Retina (tissue), 1 donor: ENCODE measurements around the gene HMOX2.

ENCODE experiments used
- DNase-seq: peaks from one replicate; pipeline ENCODE4 v3.0.0-alpha.2; 2016

HMOX2 gene, protein sequence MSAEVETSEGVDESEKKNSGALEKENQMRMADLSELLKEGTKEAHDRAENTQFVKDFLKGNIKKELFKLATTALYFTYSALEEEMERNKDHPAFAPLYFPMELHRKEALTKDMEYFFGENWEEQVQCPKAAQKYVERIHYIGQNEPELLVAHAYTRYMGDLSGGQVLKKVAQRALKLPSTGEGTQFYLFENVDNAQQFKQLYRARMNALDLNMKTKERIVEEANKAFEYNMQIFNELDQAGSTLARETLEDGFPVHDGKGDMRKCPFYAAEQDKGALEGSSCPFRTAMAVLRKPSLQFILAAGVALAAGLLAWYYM

DNA sequence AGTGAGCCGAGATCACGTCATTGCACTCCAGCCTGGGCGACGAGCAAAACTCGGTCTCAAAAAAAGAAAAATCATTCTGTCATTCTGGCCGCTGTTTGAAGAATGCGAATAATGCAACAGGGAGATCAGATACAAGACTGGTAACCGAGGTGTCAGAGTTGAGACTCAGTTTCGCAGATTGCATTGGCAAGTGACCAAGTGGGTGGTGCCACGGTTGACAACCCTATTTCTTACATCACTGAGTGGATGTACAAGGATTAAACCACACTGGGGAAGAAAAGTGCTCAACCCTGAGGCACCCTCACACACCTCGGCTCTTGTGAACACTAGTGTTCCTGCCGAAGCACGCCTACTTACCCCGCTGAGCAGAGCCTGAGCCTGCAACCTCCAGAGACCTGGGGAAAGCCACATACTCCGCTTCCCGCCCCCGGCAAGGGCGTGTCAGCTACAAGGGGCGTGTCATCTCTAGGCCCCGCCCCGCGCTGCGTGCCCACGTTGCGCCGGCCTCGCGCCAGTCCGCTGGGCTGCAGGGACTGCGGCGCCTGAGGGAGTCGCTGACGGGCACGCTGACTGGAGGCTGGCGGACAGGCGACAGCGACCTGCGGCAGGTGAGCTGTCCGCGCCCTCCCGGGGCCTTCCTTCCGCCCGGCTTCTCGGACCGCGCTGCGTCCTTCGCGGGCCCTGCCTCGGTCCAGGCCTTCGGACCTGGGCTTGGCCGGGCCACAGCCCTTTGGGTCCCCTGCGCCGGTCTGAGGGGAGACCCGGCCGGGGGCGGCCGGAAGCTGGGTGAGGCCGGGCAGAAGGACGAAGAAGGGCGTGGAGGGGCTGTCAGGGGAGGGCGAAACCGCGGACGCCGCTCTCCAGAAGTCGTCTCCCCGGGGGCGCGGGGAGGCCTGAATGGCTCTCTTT, at the start of gene HMOX2:
TSS of gene HMOX2 (plus strand) at position 519 of the 909 bp plus-strand sequence. CDS start 29,127 bp downstream, outside the sequence.
- DNase-seq, result peak; percentile 95

DNA sequence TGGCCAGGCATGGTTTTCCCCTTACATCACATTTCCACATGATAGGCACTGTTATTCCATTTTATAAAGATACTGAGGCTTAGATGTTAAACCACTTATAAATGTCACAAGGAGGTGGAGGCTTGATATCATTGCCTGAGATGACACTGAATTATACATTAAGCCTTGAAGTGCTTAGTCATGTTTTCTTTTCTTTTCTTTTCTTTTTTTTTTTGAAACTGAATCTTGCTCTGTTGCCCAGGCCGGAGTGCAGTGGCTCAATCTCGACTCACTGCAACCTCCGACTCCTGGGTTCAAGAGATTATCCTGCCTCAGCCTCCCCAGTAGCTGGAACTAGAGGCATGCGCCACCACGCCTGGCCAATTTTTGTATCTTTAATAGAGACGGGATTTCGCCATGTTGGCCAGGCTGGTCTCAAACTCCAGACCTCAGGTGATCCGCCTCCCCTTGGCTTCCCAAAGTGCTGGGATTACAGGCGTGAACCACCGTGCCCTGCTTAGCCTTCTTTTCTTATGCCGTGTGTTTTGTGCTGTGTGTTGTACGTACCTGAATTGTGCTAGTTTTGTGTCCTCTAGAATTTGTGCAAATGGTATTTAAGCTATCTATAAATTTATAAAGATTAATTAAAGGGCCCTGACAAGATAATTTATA, 49.4 kb upstream of the HMOX2 start:
- no peak for DNase-seq

DNA sequence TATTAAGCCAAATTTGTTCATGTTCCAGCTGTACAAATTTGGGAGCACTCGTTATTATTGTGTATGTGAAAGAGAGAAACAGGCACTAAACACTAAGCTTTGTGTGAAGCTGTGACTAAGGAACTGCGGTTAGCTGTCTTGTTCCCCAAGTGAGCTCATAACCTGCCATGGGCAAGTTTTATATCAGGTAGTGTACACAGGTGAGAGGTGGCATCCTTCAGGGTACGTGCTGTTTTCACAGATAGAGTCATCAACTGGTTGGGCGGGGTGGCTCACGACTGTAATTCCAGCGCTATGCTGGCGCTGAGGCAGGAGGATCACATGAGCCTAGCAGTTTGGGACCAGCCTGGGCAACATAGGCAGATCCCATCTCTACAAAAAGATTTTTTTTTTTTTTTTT, 47.7 kb upstream of the HMOX2 start:
- no peak for DNase-seq

DNA sequence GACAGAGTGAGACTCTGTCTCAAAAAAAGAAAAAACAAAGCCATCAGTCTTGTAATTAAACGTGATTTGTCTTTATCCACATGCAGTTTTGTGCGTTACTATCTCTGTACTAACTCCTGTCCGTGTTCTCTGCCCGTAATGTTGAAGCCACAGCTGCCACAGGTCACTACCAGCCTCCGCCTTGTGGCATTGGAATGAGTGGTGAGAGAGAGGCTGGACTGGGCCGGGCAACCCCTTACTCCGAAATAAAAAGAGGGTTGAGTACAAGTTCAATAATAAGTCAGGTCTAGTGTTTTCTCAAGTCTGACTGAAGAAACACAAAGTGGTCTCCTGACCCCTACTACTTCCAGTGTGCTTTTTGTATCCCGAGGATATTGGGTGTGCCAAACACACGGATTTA, 45.2 kb upstream of the HMOX2 start:
- DNase-seq, result no peak

DNA sequence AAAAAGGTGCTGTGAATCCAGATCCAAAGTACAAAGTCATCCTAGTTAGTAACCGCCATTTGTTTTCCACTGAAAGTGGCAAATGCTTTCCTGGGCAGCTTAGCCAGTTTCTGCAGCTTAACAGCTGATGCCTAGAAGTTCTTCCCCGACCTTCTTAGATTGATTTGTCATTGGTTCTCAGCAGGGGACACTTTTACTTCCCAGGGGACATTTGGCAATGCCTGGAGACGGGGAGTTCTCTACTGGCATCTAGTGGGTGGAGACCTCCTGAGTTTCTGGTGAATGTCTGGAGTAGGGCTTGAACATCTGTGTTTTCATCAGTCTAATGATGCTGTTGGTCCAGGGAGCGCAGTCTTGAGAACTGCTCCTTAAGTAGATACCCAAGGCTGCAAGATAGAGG, 43.0 kb upstream of the HMOX2 start:
- DNase-seq, result no peak

DNA sequence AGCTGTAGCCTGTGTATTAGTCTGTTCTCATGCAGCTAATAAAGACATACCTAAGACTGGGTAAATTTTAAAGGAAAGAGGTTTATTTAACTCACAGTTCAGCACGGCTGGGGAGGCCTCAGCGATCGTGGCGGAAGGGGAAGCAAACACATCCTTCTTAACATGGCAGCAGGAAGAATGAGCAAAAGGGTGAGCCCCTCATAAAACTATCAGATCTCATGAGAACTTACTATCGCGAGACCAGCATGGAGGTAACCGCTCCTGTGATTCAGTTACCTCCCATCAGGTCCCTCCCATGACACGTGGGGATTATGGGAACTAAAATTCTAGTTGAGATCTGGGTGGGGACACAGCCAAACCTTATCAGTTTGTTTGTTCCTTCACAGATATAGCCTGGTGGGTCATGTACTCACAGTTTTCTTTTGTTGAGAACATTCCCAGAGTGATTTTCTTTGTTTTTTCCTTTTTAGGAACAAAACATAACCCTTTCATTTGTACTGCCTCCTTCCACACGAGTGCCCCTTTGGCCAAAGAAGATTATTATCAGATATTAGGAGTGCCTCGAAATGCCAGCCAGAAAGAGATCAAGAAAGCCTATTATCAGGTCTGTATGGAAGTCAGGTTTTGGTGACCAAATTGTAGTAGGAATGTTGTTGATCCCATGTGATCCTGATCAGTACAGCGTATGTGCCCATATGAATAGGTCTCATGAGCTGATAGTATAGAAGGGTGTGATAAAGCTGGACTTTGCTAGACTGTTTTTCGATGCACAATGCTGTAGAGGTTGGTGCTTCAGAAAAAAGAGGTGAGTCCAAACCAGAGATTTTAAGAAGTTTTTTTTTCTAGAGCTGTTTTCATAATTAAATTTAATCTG, 42.0 kb upstream of the HMOX2 start:
- DNase-seq, result no peak

DNA sequence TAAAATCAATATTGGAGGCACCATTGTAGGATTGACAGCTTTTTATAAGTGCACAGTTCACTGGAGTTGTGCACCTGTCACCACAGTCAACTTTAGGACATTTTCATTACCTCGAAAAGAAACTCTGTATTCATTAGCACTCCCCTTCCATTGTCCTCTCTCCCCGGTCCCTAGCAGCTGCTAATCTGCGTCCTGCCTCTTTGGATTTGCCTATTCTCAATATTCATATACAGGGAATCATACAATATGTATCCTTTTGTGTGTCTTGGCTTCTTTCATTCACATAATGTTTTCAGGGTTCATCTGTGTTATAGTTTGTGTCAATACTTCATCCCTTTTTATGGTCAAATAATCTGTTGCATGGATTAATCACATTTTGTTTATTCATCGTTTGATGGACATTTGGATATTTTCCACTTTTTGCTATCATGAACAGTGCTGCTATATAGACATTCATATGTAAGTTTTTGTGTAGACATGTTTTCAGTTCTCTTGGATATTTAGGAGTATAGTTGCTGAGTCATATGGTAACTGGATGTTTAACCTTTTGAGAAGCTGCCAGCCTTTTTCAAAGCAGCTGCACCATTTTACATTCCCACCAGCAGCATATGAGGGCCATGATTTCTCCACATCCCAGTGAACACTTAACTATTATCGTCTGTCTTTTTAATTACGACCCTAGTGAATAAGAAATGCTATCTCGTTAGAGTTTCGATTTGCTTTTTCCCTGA, 40.7 kb upstream of the HMOX2 start:
- DNase-seq, result no peak

DNA sequence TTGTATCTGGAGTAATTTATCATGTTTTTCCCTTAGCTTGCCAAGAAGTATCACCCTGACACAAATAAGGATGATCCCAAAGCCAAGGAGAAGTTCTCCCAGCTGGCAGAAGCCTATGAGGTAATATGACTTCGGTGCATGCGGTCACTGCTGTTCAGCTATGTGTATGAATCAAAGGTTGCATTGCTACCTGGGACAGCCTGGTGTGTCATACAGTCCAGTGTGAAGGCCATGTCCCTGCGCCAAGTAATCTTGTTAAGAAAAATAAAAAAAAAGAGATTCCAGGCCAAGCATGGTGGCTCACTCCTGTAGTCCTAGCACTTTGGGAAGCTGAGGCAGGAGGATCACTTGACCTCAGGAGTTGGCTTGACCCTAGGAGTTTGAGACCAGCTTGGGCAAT, 38.8 kb upstream of the HMOX2 start:
- DNase-seq, result no peak

DNA sequence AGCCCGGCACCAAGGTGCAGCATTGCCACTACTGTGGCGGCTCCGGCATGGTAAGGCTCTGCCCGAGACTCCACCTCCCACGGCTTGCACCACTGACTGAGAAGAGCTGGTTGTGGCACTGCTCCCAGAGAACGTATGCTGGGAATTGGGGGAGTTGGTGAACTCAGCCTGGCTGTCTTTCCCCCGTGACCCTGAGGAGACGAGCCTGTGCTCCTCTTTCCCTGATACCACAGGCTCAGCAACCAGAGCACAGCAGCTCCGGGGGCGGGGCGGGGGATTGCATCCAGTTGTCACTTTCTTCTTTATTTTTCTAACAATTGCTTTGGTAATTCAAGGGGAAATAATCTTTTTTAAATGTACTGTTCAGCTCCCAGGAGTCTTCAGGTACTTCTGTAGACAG, 33.8 kb upstream of the HMOX2 start:
- DNase-seq, result no peak

DNA sequence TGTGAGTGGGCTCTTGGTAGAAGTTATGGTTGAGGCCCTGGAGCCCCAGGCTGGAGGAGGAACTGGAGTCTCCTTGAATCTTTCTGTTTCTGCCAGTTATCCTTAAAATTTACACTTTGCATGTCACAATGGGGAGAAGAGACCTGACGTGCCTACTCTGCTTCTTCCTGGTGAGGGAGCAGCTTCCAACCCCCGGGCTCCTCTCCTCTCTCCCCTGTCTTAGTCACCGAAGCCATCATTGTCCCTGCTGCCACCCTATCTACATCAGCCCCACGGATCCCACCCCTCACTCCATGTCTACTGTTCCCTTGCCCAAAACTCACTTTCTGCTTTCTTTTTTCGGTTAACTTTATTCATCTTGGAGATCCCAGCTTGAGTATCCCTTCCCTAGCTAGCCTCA, 32.9 kb upstream of the HMOX2 start:
- no peak for DNase-seq

DNA sequence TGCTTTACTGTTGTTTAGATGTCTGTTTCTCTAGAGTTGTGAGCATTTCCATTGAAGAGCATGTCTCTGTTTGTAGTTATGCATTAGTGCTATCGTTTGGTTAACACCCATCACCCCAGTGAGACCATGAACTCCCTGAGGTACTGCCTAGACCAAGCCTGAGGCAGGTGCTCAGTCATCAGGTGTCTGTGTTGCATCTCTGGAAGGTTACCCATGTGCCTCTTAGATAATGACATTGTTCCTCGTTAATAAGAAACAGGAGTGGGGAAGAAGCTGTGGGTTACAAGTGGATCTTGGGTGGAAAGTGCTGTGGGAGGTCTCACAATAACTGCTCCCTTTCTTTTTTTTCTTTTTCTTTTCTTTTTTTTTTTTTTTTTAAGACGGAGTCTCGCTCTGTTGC, 32.2 kb upstream of the HMOX2 start:
- no peak for DNase-seq

DNA sequence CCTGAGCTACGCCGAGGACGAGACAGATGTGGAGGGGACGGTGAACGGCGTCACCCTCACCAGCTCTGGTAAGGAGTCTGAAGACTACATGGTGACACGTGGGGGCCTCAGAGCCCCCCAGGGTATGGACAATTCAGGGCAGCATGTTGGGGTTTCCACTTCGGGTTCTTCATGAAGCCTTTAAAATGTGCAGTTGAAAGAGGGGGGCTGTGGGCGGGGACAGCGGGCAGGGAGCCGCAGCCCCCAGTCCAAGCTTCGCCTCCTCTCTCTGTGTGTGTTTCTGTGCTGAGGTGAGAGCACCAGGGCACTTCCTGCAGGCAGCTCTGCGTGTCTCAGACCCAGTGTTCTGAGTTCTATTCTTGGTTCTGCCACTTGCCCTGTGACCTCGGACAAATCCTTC, 25.8 kb upstream of the HMOX2 start:
- no peak for DNase-seq

DNA sequence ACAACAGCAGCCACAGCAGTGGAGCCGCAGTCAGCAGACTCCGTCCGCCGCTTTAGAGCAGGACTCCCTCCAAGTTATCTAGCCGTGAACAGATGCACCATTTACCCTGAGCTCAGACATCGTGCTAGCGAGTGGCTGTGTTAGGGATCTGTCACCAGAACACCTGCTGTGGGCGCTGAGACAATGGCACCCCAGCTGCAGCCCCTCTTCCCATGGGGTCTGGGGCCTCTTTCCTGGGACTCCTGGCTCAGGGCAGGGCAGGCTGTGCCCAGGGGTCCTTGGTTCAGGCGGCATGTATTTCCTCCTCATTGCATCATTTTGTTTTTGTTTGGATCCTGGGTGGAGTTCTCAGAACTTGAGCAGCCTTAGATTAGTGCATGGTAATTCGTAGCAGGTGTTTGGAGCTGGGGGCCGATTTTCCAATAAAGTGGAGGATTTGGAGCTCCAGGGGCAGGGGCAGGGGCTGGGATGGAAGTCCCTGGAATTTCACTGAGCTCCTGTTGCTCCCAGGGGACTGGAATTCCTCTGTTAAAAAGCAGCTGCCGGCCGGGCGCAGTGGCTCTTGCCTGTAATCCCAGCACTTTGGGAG, 25.2 kb upstream of the HMOX2 start:
- DNase-seq, result no peak

DNA sequence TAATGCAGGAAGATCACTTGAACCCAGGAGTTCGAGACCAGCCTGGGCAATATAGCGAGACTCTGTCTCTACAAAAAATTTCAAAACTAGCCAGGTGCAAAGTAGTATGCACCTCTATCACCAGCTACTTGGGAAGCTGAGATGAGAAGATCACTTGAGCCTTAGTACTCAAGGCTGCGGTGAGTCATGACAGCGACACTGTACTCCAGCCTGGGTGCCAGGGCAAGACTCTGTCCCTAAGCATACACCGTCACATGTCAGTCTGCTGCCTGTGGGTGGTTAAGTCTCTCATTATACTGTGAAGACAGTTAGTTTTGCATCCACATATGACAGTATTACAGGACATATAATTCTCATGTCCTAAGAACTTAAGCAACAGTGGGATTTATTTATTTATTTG, 23.5 kb upstream of the HMOX2 start:
- no peak for DNase-seq

DNA sequence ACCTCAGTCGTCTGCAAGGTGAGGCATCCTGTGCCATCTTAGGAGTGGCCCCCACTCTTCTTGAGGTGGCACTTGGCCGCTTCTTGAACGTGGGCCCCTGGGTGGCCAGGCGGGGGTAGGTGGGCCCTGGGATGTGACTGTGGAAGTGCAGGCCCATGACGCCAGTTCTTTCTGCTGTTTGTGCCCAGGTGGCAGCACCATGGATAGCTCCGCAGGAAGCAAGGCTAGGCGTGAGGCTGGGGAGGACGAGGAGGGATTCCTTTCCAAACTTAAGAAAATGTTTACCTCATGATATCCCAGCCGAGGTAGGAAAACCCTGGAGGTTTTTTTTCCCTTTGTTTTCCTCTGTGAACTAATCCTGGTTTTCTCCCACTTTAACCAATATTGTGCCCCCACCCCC, 21.6 kb upstream of the HMOX2 start:
- DNase-seq, result no peak

DNA sequence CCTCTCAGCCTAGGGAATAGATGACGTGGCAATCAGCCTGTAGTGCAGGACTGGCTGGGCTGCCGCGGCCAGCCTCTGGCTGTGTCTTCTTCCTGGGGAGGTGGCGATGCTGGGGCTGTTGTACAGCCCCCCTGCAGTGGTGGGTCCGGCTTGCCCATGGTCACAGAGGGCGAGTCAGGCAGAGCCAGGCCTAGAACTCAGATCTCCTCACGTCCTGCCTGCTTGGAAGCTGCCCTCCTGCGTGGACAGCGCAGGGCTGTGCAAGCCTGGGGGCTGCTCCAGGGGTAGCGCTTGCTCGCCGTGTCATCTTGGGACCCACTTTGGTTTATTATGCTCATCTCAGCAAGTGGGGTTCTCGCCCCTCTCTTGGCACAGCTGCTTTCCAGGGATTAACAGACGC, 21.1 kb upstream of the HMOX2 start:
- DNase-seq, result no peak

DNA sequence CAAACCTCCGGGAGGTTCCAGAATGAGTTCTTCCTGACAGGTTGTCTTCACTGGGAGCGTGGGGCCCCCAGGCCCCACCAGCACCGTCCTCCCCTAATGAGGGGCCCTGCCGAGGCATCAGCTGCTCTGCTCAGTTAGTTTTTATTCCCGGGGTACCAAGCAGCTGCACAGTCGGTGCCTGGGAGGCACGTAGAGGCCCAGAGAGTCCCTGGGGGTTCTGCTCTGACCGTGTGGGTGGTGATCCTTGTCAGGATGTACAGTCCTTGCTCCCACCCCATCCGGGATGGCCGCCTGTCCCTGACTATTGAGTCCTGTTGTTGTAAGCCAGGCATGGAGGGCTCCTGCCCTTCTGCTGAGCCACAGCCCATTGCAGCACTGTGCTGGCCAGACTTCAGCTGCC, 20.2 kb upstream of the HMOX2 start:
- no peak for DNase-seq

DNA sequence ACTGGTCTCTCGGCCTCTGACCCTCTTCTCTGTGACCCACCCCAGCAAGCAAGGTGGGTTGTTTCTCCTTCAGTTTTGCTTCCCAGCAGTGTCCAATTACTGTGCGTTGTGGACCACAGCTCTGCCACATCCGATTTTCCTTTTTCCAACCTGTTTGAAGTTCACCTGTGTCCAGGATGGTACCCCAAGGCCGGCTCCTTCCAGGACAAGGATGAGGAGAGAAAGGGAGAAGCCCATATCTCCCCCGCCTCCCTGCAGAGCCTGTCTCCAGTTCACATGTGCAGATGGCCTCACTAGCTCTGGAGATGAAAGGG, 15.3 kb upstream of the HMOX2 start:
- no peak for DNase-seq

DNA sequence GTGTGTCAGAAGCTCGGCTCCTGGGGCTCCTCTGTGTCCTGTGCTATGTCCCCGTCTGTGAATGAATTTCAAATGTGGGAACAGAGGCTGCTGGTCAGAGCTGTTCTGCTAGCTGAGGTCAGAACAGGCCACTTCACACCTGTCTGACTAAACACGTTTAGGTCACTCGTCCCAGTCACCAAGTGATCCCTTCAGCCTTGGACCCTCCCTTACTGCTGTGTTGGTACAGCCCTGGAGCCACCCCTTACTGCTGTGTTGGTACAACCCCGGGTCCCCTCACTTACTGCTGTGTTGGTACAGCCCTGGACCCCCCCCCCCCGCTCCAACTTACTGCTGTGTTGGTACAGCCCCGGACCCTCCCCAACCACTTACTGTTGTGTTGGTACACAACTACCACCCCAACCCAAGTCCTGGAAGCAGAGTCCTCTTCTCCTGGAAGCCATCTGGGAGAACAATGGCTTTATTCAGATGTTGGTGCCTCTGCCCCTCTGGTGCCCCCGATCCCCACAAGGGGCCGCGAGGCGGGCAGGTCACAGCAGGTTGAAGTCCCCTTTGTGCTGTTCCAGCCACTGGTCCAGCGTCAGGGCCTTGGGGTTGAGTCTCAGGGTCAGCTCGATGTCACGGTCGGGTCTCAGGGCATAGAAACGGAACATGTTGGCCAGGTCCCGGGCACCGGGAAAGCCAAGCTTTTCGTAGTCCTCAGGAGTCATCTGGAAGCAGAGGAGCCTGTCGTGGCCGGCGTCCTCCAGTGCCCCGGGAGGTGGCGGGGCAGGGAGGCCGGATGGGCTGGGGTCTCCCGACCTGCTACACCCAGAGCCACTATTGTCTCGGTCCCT, 14.7 kb upstream of the HMOX2 start:
- DNase-seq, result peak; percentile 89

DNA sequence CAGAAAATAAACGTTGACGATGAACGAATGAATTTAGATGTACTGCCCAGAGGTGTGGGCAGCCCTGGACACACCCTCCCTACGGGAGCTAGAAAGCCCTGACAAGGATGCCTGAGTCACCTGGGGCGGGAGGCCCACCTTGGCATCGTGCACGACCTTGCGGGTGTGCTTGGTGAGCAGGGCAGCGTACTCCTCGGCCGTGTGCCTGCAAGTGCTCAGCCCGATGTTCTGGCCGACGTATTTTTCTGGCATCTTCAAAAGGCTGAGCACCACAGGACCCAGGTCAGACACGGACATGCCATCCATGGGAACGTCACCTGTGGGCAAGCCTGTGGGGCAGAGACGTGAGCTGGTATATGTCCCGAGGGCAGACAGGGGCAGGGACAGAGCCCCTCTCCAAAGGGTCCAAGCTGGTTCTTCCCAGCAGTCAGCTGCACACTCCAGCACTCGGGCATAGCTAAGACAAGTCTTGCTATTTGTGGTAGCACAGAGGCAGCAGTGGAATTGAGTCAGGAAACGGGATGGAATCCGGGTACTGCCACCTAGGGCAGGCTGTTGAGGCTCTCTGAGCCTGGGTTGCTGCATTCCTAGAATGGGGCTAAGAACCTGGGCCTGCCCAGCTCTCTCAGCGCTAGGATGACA, 12.6 kb upstream of the HMOX2 start:
- DNase-seq, result no peak
